ENCODE measurements around the gene EPB41L2.

- TF ChIP-seq CTCF (IDR thresholded peaks at IDR 0.05 in 8 of 11, conservative IDR thresholded peaks at IDR 0.05 in 3 of 11) (no peak), POLR2AphosphoS5 (IDR thresholded peaks at IDR 0.05) (no peak), POLR2A (IDR thresholded peaks at IDR 0.05) (no peak)
These were observed 125.0 kb downstream of the EPB41L2 start for GRCh38 chr6:130937942-130938604.

Measured in spleen (tissue), 7 donors.